ENCODE measurements around the gene PHF21A.

The PHF21A gene

GRCh38 chr11:45919806-45920530 lies 201.3 kb downstream of the PHF21A start:
- H3K27ac ChIP-seq (ENCODE audit: low read depth, low read length): no peak overlapping the region
- no peaks in the 10 kb centered on the region for H3K9me3 ChIP-seq (ENCODE audit: control insufficient read depth in 1 of 2, low read length in 2 of 2)
- peaks cover 6 to 14% of the 10 kb centered on the region in 2 donors for H3K36me3 ChIP-seq (ENCODE audit: control insufficient read depth in 1 of 2, insufficient read depth in 2 of 2, low read length in 2 of 2)
- peaks cover 15 to 27% of the 10 kb centered on the region in 2 donors for H3K4me1 ChIP-seq (ENCODE audit: control insufficient read depth in 1 of 2, insufficient read depth in 2 of 2, low read length in 2 of 2)
- H3K27me3 ChIP-seq (ENCODE audit: control insufficient read depth in 1 of 2, insufficient read depth in 2 of 2, low read length in 2 of 2): peaks cover 7 to 10% of the 10 kb centered on the region in 2 donors
- no peak overlapping the region for H3K9ac ChIP-seq (ENCODE audit: low read depth in 1 of 2, low read length in 2 of 2)
- H3K4me3 ChIP-seq (ENCODE audit: low read depth in 1 of 2, low read length in 2 of 2): no peak overlapping the region

GRCh38 chr11:45918962-45919675 lies 202.1 kb downstream of the PHF21A start:
- peak overlapping the region; percentile 87 to 97 for H3K4me3 ChIP-seq (ENCODE audit: low read depth in 1 of 2, low read length in 2 of 2)
- peak overlapping the region; percentile 89 for H3K9ac ChIP-seq (ENCODE audit: low read depth in 1 of 2, low read length in 2 of 2)

GRCh38 chr11:45918331-45918941 lies 202.8 kb downstream of the PHF21A start:
- Histone ChIP-seq H3K9me3 (ENCODE audit: control insufficient read depth in 1 of 2, low read length in 2 of 2) (no peaks in the 10 kb centered on the region), H3K4me1 (ENCODE audit: control insufficient read depth in 1 of 2, insufficient read depth in 2 of 2, low read length in 2 of 2) (peaks cover 15 to 27% of the 10 kb centered on the region in 2 donors), H3K9ac (ENCODE audit: low read depth in 1 of 2, low read length in 2 of 2) (peak overlapping the region; percentile 89), H3K27me3 (ENCODE audit: control insufficient read depth in 1 of 2, insufficient read depth in 2 of 2, low read length in 2 of 2) (peaks cover 6 to 9% of the 10 kb centered on the region in 2 donors), H3K4me3 (ENCODE audit: low read depth in 1 of 2, low read length in 2 of 2) (peak overlapping the region; percentile 87 to 97), H3K36me3 (ENCODE audit: control insufficient read depth in 1 of 2, insufficient read depth in 2 of 2, low read length in 2 of 2) (peaks cover 19 to 30% of the 10 kb centered on the region in 2 donors), H3K27ac (ENCODE audit: low read depth, low read length) (peak overlapping the region; percentile 59)

More at GRCh38 chr11:45918962-45919675, 202.1 kb downstream of the PHF21A start:
- H3K36me3 ChIP-seq (ENCODE audit: control insufficient read depth in 1 of 2, insufficient read depth in 2 of 2, low read length in 2 of 2): peaks cover 15 to 23% of the 10 kb centered on the region in 2 donors
- peaks cover 7 to 10% of the 10 kb centered on the region in 2 donors for H3K27me3 ChIP-seq (ENCODE audit: control insufficient read depth in 1 of 2, insufficient read depth in 2 of 2, low read length in 2 of 2)
- H3K4me1 ChIP-seq (ENCODE audit: control insufficient read depth in 1 of 2, insufficient read depth in 2 of 2, low read length in 2 of 2): peaks cover 15 to 27% of the 10 kb centered on the region in 2 donors
- no peak overlapping the region for H3K27ac ChIP-seq (ENCODE audit: low read depth, low read length)
- no peaks in the 10 kb centered on the region for H3K9me3 ChIP-seq (ENCODE audit: control insufficient read depth in 1 of 2, low read length in 2 of 2)

GRCh38 chr11:45917623-45918330 lies 203.5 kb downstream of the PHF21A start, which contains the start of gene PEX16:
TSS of gene PEX16 (minus strand) at chr11:45917877. CDS start at chr11:45917811, 66 bp downstream.
- Histone ChIP-seq H3K27me3 (ENCODE audit: control insufficient read depth in 1 of 2, insufficient read depth in 2 of 2, low read length in 2 of 2) (peaks cover 0 to 3% of the 10 kb centered on the region in 2 donors), H3K36me3 (ENCODE audit: control insufficient read depth in 1 of 2, insufficient read depth in 2 of 2, low read length in 2 of 2) (peaks cover 23 to 36% of the 10 kb centered on the region in 2 donors), H3K9me3 (ENCODE audit: control insufficient read depth in 1 of 2, low read length in 2 of 2) (no peaks in the 10 kb centered on the region), H3K4me1 (ENCODE audit: control insufficient read depth in 1 of 2, insufficient read depth in 2 of 2, low read length in 2 of 2) (peaks cover 15 to 22% of the 10 kb centered on the region in 2 donors), H3K9ac (ENCODE audit: low read depth in 1 of 2, low read length in 2 of 2) (peak within 1 kb of the TSS; percentile 89), H3K27ac (ENCODE audit: low read depth, low read length) (peak within 1 kb of the TSS; percentile 90), H3K4me3 (ENCODE audit: low read depth in 1 of 2, low read length in 2 of 2) (peak within 1 kb of the TSS; percentile 87 to 97)

- H3K27me3 ChIP-seq (ENCODE audit: control insufficient read depth in 1 of 2, insufficient read depth in 2 of 2, low read length in 2 of 2): no peaks in the 10 kb centered on the region
- H3K9ac ChIP-seq (ENCODE audit: low read depth in 1 of 2, low read length in 2 of 2): peak overlapping the region; percentile 87 to 89
- H3K4me3 ChIP-seq (ENCODE audit: low read depth in 1 of 2, low read length in 2 of 2): peak overlapping the region; percentile 87 to 97
- H3K4me1 ChIP-seq (ENCODE audit: control insufficient read depth in 1 of 2, insufficient read depth in 2 of 2, low read length in 2 of 2): peaks cover 15 to 22% of the 10 kb centered on the region in 2 donors
- H3K9me3 ChIP-seq (ENCODE audit: control insufficient read depth in 1 of 2, low read length in 2 of 2): no peaks in the 10 kb centered on the region
- H3K27ac ChIP-seq (ENCODE audit: low read depth, low read length): peak overlapping the region; percentile 90
- H3K36me3 ChIP-seq (ENCODE audit: control insufficient read depth in 1 of 2, insufficient read depth in 2 of 2, low read length in 2 of 2): peaks cover 23 to 40% of the 10 kb centered on the region in 2 donors
Observed at GRCh38 chr11:45917286-45917622, 204.0 kb downstream of the PHF21A start.

- peaks cover 27 to 54% of the 10 kb centered on the region in 2 donors for H3K36me3 ChIP-seq (ENCODE audit: control insufficient read depth in 1 of 2, insufficient read depth in 2 of 2, low read length in 2 of 2)
- H3K27me3 ChIP-seq (ENCODE audit: control insufficient read depth in 1 of 2, insufficient read depth in 2 of 2, low read length in 2 of 2): no peaks in the 10 kb centered on the region
- no peak overlapping the region for H3K4me3 ChIP-seq (ENCODE audit: low read depth in 1 of 2, low read length in 2 of 2)
- no peak overlapping the region for H3K27ac ChIP-seq (ENCODE audit: low read depth, low read length)
- H3K9me3 ChIP-seq (ENCODE audit: control insufficient read depth in 1 of 2, low read length in 2 of 2): no peaks in the 10 kb centered on the region
- H3K4me1 ChIP-seq (ENCODE audit: control insufficient read depth in 1 of 2, insufficient read depth in 2 of 2, low read length in 2 of 2): peaks cover 15 to 16% of the 10 kb centered on the region in 2 donors
- no peak overlapping the region for H3K9ac ChIP-seq (ENCODE audit: low read depth in 1 of 2, low read length in 2 of 2)
Observed at GRCh38 chr11:45915446-45915845, 205.8 kb downstream of the PHF21A start.

- Histone ChIP-seq H3K9me3 (ENCODE audit: control insufficient read depth in 1 of 2, low read length in 2 of 2) (no peaks in the 10 kb centered on the region), H3K27me3 (ENCODE audit: control insufficient read depth in 1 of 2, insufficient read depth in 2 of 2, low read length in 2 of 2) (no peaks in the 10 kb centered on the region), H3K4me3 (ENCODE audit: low read depth in 1 of 2, low read length in 2 of 2) (no peak overlapping the region), H3K27ac (ENCODE audit: low read depth, low read length) (no peak overlapping the region), H3K9ac (ENCODE audit: low read depth in 1 of 2, low read length in 2 of 2) (no peak overlapping the region), H3K4me1 (ENCODE audit: control insufficient read depth in 1 of 2, insufficient read depth in 2 of 2, low read length in 2 of 2) (peaks cover 15 to 16% of the 10 kb centered on the region in 2 donors), H3K36me3 (ENCODE audit: control insufficient read depth in 1 of 2, insufficient read depth in 2 of 2, low read length in 2 of 2) (peaks cover 27 to 68% of the 10 kb centered on the region in 2 donors)
Observed at GRCh38 chr11:45913942-45914635, 207.2 kb downstream of the PHF21A start.

GRCh38 chr11:45913514-45913913 lies 207.7 kb downstream of the PHF21A start:
- H3K36me3 ChIP-seq (ENCODE audit: control insufficient read depth in 1 of 2, insufficient read depth in 2 of 2, low read length in 2 of 2): peaks cover 27 to 68% of the 10 kb centered on the region in 2 donors
- no peak overlapping the region for H3K4me3 ChIP-seq (ENCODE audit: low read depth in 1 of 2, low read length in 2 of 2)
- no peaks in the 10 kb centered on the region for H3K27me3 ChIP-seq (ENCODE audit: control insufficient read depth in 1 of 2, insufficient read depth in 2 of 2, low read length in 2 of 2)
- no peak overlapping the region for H3K9ac ChIP-seq (ENCODE audit: low read depth in 1 of 2, low read length in 2 of 2)
- H3K9me3 ChIP-seq (ENCODE audit: control insufficient read depth in 1 of 2, low read length in 2 of 2): no peaks in the 10 kb centered on the region
- peaks cover 11 to 16% of the 10 kb centered on the region in 2 donors for H3K4me1 ChIP-seq (ENCODE audit: control insufficient read depth in 1 of 2, insufficient read depth in 2 of 2, low read length in 2 of 2)
- H3K27ac ChIP-seq (ENCODE audit: low read depth, low read length): no peak overlapping the region

- Histone ChIP-seq H3K4me1 (ENCODE audit: control insufficient read depth in 1 of 2, insufficient read depth in 2 of 2, low read length in 2 of 2) (peaks cover 9 to 13% of the 10 kb centered on the region in 2 donors), H3K27me3 (ENCODE audit: control insufficient read depth in 1 of 2, insufficient read depth in 2 of 2, low read length in 2 of 2) (no peaks in the 10 kb centered on the region), H3K9ac (ENCODE audit: low read depth in 1 of 2, low read length in 2 of 2) (no peak overlapping the region), H3K9me3 (ENCODE audit: control insufficient read depth in 1 of 2, low read length in 2 of 2) (no peaks in the 10 kb centered on the region), H3K36me3 (ENCODE audit: control insufficient read depth in 1 of 2, insufficient read depth in 2 of 2, low read length in 2 of 2) (peaks cover 27 to 60% of the 10 kb centered on the region in 2 donors), H3K4me3 (ENCODE audit: low read depth in 1 of 2, low read length in 2 of 2) (no peak overlapping the region), H3K27ac (ENCODE audit: low read depth, low read length) (no peak overlapping the region)
Observed at GRCh38 chr11:45910623-45911022, 210.6 kb downstream of the PHF21A start.

All from duodenal mucosa (tissue), 2 donors.